ENCODE results near the gene CD93. TPM values are rescaled to one million over a fixed set of nuclear protein-coding genes. Genes with fewer than 3 reads are reported as not detected.

The CD93 gene
- total and polyA plus RNA-seq, 2 donors (not counting 1 experiment from before 2014, with no cell fraction given): 0.01 TPM; not detected in 1

DNA sequence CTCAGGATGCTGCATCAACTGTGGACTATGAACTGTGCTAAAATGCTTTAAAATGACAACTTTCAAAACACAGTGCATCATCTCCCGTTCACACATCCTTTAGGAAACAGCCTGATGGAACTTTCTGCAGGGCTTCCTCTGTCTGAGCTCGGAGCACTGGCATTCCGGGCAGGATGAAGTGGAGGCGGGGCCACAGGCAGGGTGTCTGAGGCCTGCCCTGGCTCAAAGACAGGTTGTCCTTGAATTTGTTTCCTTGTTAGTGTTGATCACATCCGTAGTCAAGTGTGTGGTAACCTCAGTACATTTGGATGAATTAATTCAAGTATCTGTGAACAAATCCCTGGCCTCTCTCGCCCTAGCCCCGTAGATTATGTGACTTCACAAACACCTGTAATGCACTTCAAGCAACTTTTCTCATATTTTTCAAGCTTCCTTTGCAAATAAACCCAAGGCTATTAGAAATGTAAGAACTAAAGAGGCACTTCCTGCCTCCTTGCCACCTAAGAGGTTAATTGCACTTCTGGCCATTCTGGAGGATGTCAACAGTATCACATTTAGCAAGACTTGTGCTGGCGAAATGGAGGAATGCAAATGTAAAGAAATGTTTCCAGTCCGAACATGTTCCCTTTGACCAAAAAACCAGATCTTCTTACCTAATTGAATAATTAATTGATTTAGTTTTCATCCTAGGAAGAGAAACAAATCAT is 3.1 kb downstream of the CD93 start:
- no peaks in the 10 kb centered on the region for H4K20me1 ChIP-seq (ENCODE audit: control insufficient read depth, extremely low read depth, insufficient read depth, low read length)
- H3K27me3 ChIP-seq (ENCODE audit: control insufficient read depth, insufficient read depth, low read length): no peaks in the 10 kb centered on the region
- no peak overlapping the region for H2AFZ ChIP-seq (ENCODE audit: low read length)
- H3K9ac ChIP-seq (ENCODE audit: insufficient read depth, low read length): no peak overlapping the region
- H3K36me3 ChIP-seq (ENCODE audit: control insufficient read depth, insufficient read depth, low read length): no peaks in the 10 kb centered on the region
- H3K9me3 ChIP-seq (ENCODE audit: control insufficient read depth, insufficient read depth, low read depth, low read length): no peaks in the 10 kb centered on the region
- no peaks in the 10 kb centered on the region for H3K4me1 ChIP-seq (ENCODE audit: control insufficient read depth, extremely low read depth, insufficient read depth, low read length)
- no peak overlapping the region for H3K27ac ChIP-seq (ENCODE audit: insufficient read depth, low read length)
- H3K4me3 ChIP-seq (replicated peaks in 1 of 4; ENCODE audit: control extremely low read depth in 1 of 4, insufficient read depth in 1 of 4, low read depth in 3 of 4, low read length in 4 of 4): no peak overlapping the region
- H3K79me2 ChIP-seq (ENCODE audit: control insufficient read depth, insufficient read depth, low read length): no peaks in the 10 kb centered on the region
- H3K4me2 ChIP-seq (ENCODE audit: extremely low read depth, insufficient read depth, low read length): no peak overlapping the region
- TF ChIP-seq, protein P1, sequence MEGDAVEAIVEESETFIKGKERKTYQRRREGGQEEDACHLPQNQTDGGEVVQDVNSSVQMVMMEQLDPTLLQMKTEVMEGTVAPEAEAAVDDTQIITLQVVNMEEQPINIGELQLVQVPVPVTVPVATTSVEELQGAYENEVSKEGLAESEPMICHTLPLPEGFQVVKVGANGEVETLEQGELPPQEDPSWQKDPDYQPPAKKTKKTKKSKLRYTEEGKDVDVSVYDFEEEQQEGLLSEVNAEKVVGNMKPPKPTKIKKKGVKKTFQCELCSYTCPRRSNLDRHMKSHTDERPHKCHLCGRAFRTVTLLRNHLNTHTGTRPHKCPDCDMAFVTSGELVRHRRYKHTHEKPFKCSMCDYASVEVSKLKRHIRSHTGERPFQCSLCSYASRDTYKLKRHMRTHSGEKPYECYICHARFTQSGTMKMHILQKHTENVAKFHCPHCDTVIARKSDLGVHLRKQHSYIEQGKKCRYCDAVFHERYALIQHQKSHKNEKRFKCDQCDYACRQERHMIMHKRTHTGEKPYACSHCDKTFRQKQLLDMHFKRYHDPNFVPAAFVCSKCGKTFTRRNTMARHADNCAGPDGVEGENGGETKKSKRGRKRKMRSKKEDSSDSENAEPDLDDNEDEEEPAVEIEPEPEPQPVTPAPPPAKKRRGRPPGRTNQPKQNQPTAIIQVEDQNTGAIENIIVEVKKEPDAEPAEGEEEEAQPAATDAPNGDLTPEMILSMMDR (conservative IDR thresholded peaks at IDR 0.05 in 1 of 2, IDR thresholded peaks at IDR 0.05 in 1 of 2; ENCODE audit: low read depth in 1 of 2, low read length in 2 of 2): no peak
- no peak for TF ChIP-seq EZH2 (IDR thresholded peaks at IDR 0.05; ENCODE audit: low read length, missing control alignments)
- DNase-seq (ENCODE audit: low read depth in 2 of 2): no peak

DNA sequence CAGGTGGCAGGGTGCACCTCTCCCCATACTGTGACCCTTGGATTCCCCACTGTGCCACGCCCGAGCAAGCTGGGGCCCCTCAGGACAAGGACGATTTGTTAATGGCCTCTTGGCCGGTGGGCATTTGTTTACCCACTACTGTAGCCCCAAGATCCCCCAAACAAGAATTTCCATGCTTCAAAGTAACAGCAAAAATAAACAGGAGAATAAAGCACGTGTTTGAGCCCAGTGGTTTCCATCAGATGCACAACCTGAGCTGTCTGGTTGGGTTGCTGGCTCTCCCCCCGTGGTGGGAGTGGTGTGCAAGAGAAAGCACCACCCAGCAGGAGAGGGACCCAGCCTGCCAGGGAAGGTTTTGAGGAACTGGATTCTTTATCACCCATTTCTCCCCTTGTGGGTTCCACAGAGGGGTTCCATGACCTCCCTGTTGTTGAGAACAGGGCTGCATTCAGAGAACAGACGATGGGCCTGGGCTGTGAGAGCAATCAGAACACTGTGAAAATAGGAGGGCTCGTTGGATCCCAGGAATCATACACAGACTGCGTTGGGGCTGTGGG is 4.8 kb downstream of the CD93 start:
- no peak for DNase-seq (ENCODE audit: low read depth in 2 of 2)
- H3K9me3 ChIP-seq (ENCODE audit: control insufficient read depth, insufficient read depth, low read depth, low read length): no peaks in the 10 kb centered on the region
- H3K4me2 ChIP-seq (ENCODE audit: extremely low read depth, insufficient read depth, low read length): no peak overlapping the region
- TF ChIP-seq EZH2 (IDR thresholded peaks at IDR 0.05; ENCODE audit: low read length, missing control alignments): no peak
- TF ChIP-seq, protein P1 (conservative IDR thresholded peaks at IDR 0.05 in 1 of 2, IDR thresholded peaks at IDR 0.05 in 1 of 2; ENCODE audit: low read depth in 1 of 2, low read length in 2 of 2): no peak
- no peaks in the 10 kb centered on the region for H4K20me1 ChIP-seq (ENCODE audit: control insufficient read depth, extremely low read depth, insufficient read depth, low read length)
- no peaks in the 10 kb centered on the region for H3K4me1 ChIP-seq (ENCODE audit: control insufficient read depth, extremely low read depth, insufficient read depth, low read length)
- no peak overlapping the region for H2AFZ ChIP-seq (ENCODE audit: low read length)
- no peaks in the 10 kb centered on the region for H3K27me3 ChIP-seq (ENCODE audit: control insufficient read depth, insufficient read depth, low read length)
- H3K36me3 ChIP-seq (ENCODE audit: control insufficient read depth, insufficient read depth, low read length): no peaks in the 10 kb centered on the region
- no peak overlapping the region for H3K27ac ChIP-seq (ENCODE audit: insufficient read depth, low read length)
- H3K9ac ChIP-seq (ENCODE audit: insufficient read depth, low read length): no peak overlapping the region
- no peak overlapping the region for H3K4me3 ChIP-seq (replicated peaks in 1 of 4; ENCODE audit: control extremely low read depth in 1 of 4, insufficient read depth in 1 of 4, low read depth in 3 of 4, low read length in 4 of 4)
- no peaks in the 10 kb centered on the region for H3K79me2 ChIP-seq (ENCODE audit: control insufficient read depth, insufficient read depth, low read length)

DNA sequence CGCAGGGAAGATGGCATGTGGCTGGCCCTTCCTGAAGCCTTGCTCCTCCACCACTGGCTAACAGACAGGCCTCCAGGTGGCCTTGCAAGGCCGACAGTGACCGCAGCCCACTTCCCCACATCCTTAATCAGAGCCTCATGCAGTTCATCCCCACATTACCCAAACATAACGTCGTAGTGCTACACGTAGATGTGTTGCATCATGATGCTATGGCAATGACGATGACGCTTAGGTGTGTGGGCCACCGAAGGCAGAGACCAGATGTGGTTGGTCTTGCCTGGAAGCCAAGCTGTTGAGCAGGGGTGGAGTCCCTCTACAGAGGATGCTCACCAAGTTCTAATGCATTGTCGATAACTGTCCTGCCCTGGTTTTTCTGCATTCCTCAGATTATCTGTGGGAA is 5.6 kb downstream of the CD93 start:
- no peak for DNase-seq (ENCODE audit: low read depth in 2 of 2)
- Histone ChIP-seq H3K27me3 (ENCODE audit: control insufficient read depth, insufficient read depth, low read length) (no peaks in the 10 kb centered on the region), H3K4me2 (ENCODE audit: extremely low read depth, insufficient read depth, low read length) (no peak overlapping the region), H3K9ac (ENCODE audit: insufficient read depth, low read length) (no peak overlapping the region), H3K27ac (ENCODE audit: insufficient read depth, low read length) (no peak overlapping the region), H4K20me1 (ENCODE audit: control insufficient read depth, extremely low read depth, insufficient read depth, low read length) (no peaks in the 10 kb centered on the region), H3K9me3 (ENCODE audit: control insufficient read depth, insufficient read depth, low read depth, low read length) (no peaks in the 10 kb centered on the region), H3K36me3 (ENCODE audit: control insufficient read depth, insufficient read depth, low read length) (no peaks in the 10 kb centered on the region), H3K79me2 (ENCODE audit: control insufficient read depth, insufficient read depth, low read length) (no peaks in the 10 kb centered on the region), H3K4me1 (ENCODE audit: control insufficient read depth, extremely low read depth, insufficient read depth, low read length) (no peaks in the 10 kb centered on the region), H2AFZ (ENCODE audit: low read length) (no peak overlapping the region), H3K4me3 (replicated peaks in 1 of 4; ENCODE audit: control extremely low read depth in 1 of 4, insufficient read depth in 1 of 4, low read depth in 3 of 4, low read length in 4 of 4) (no peak overlapping the region)
- TF ChIP-seq, protein P1 (conservative IDR thresholded peaks at IDR 0.05 in 1 of 2, IDR thresholded peaks at IDR 0.05 in 1 of 2; ENCODE audit: low read depth in 1 of 2, low read length in 2 of 2): no peak
- TF ChIP-seq EZH2 (IDR thresholded peaks at IDR 0.05; ENCODE audit: low read length, missing control alignments): no peak
